DND-41 (cell line): ENCODE results near the gene ERICH2.

ENCODE experiments used
- ATAC-seq: fragments of 200-7000 bp; cut with Tn5 transposase; 3 replicates; pipeline ENCODE4 v1.9.1; 2021; ENCODE audit warnings: low read depth; ENCODE audit not compliant: insufficient read depth
- DNase-seq: peaks from one replicate; pipeline ENCODE4 v3.0.0-alpha.2; 2020
- H2AFZ ChIP-seq: 2 replicates; pipeline ENCODE4 v1.6.0; 2012; ENCODE audit warnings: low read depth, low read length
- H3K27ac ChIP-seq: 2 replicates; pipeline ENCODE4 v1.5.1; 2012; ENCODE audit warnings: low read length, inconsistent platforms
- H3K27me3 ChIP-seq: fragments of 200-600 bp; sonication (generic); 2 replicates; pipeline ENCODE4 v1.6.0; 2012; ENCODE audit warnings: low read length, mild to moderate bottlenecking, inconsistent platforms; ENCODE audit not compliant: insufficient read depth, poor library complexity
- H3K36me3 ChIP-seq: 2 replicates; pipeline ENCODE4 v1.5.1; 2012; ENCODE audit warnings: low read length, inconsistent platforms; ENCODE audit not compliant: insufficient read depth
- H3K4me1 ChIP-seq: 2 replicates; pipeline ENCODE4 v1.5.1; 2012; ENCODE audit warnings: mild to moderate bottlenecking, low read length; ENCODE audit not compliant: insufficient read depth
- H3K4me2 ChIP-seq: 2 replicates; pipeline ENCODE4 v1.6.0; 2012; ENCODE audit warnings: mild to moderate bottlenecking, moderate library complexity, low read length, inconsistent platforms; ENCODE audit not compliant: insufficient read depth
- H3K4me3 ChIP-seq, 2 experiments: fragments of 200-600 bp in 1 of 2; shearing (Covaris generic) in 1 of 2; 2 replicates each; pipeline ENCODE4 v1.5.1; 2012 to 2016; ENCODE audit warnings: inconsistent platforms in 2 of 2, low read length in 2 of 2, mild to moderate bottlenecking in 2 of 2, low read depth in 1 of 2, moderate library complexity in 1 of 2
- H3K79me2 ChIP-seq: 2 replicates; pipeline ENCODE4 v1.6.0; 2012; ENCODE audit warnings: low read length, inconsistent platforms; ENCODE audit not compliant: insufficient read depth
- H3K9ac ChIP-seq: 2 replicates; pipeline ENCODE4 v1.6.0; 2012; ENCODE audit warnings: low read depth, mild to moderate bottlenecking, inconsistent platforms, low read length, moderate library complexity
- H3K9me3 ChIP-seq: 2 replicates; pipeline ENCODE4 v1.5.1; 2012; ENCODE audit warnings: low read length, moderate library complexity, mild to moderate bottlenecking, inconsistent platforms; ENCODE audit not compliant: insufficient read depth, severe bottlenecking
- H4K20me1 ChIP-seq: 2 replicates; pipeline ENCODE4 v1.6.0; 2012; ENCODE audit warnings: low read length; ENCODE audit not compliant: insufficient read depth
- EZH2 ChIP-seq: IDR thresholded peaks from 3 replicates; pipeline ENCODE4 v1.6.1; 2012; ENCODE audit warnings: borderline replicate concordance, low read depth, mild to moderate bottlenecking, moderate library complexity, low read length, inconsistent platforms; ENCODE audit not compliant: severe bottlenecking
- TF ChIP-seq, protein P1 (sequence below): IDR thresholded peaks from 2 replicates; pipeline ENCODE4 v1.5.1; 2012; ENCODE audit warnings: borderline replicate concordance, low read length, moderate library complexity, mild to moderate bottlenecking; ENCODE audit not compliant: poor library complexity, severe bottlenecking; ENCODE audit errors: extremely low read depth

The ERICH2 gene

DNA sequence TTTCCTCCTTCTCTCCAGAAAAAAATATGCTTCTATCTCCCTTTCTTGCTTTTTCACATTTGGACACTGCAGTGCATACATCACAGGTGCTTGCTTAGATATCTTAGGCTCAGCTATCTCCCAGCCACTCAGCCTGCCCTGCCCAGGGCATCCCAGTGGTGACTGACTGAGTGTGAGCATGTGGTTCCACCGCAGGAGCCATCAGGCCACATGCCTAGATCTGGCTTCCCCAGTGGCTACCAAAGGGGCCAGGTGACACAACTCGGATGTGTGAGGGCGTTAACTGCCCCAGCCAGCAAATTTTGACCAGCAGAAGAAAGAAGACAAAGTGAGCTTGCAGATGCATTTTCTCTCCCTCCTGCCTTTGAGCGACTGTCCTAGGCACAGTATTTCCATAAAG, 29.5 kb upstream of the ERICH2 start:
- DNase-seq (no peak), ATAC-seq (no peak)
- H3K9ac ChIP-seq: no peak overlapping the region
- H3K4me2 ChIP-seq: no peak overlapping the region
- H3K4me3 ChIP-seq: no peak overlapping the region
- no peaks in the 10 kb centered on the region for H3K9me3 ChIP-seq
- no peak overlapping the region for H2AFZ ChIP-seq
- H3K4me1 ChIP-seq: no peaks in the 10 kb centered on the region
- H3K36me3 ChIP-seq: no peaks in the 10 kb centered on the region
- no peaks in the 10 kb centered on the region for H3K79me2 ChIP-seq
- H4K20me1 ChIP-seq: no peaks in the 10 kb centered on the region
- TF ChIP-seq, protein P1, sequence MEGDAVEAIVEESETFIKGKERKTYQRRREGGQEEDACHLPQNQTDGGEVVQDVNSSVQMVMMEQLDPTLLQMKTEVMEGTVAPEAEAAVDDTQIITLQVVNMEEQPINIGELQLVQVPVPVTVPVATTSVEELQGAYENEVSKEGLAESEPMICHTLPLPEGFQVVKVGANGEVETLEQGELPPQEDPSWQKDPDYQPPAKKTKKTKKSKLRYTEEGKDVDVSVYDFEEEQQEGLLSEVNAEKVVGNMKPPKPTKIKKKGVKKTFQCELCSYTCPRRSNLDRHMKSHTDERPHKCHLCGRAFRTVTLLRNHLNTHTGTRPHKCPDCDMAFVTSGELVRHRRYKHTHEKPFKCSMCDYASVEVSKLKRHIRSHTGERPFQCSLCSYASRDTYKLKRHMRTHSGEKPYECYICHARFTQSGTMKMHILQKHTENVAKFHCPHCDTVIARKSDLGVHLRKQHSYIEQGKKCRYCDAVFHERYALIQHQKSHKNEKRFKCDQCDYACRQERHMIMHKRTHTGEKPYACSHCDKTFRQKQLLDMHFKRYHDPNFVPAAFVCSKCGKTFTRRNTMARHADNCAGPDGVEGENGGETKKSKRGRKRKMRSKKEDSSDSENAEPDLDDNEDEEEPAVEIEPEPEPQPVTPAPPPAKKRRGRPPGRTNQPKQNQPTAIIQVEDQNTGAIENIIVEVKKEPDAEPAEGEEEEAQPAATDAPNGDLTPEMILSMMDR: no peak
- peaks cover 13% of the 10 kb centered on the region for H3K27me3 ChIP-seq
- H3K27ac ChIP-seq: no peak overlapping the region

DNA sequence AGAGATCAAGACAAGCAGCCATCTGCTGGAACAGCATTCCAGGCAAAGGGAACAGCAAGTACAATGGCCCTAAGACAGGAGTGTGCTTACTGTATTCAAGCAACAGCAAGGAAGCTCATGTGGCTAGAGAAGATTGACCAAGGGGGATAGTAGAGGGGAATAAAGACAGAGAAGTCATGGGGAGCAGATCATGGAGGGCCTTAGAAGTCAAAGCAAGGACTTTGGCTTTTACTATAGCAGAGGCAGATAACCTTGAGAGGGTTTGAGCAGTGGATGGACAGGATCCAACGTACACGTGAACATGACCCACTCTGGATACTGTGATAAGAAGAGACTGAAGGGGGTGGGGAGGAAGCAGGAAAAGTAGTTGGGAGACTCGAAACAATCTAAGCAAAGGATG, 28.2 kb upstream of the ERICH2 start:
- no peak overlapping the region for H3K9ac ChIP-seq
- no peaks in the 10 kb centered on the region for H3K79me2 ChIP-seq
- TF ChIP-seq, protein P1: no peak
- no peak overlapping the region for H3K4me2 ChIP-seq
- no peaks in the 10 kb centered on the region for H3K4me1 ChIP-seq
- no peaks in the 10 kb centered on the region for H4K20me1 ChIP-seq
- H3K36me3 ChIP-seq: no peaks in the 10 kb centered on the region
- peaks cover 13% of the 10 kb centered on the region for H3K27me3 ChIP-seq
- H3K27ac ChIP-seq: no peak overlapping the region
- DNase-seq (no peak), ATAC-seq (no peak)
- no peak overlapping the region for H3K4me3 ChIP-seq
- no peaks in the 10 kb centered on the region for H3K9me3 ChIP-seq
- H2AFZ ChIP-seq: no peak overlapping the region

GRCh38 chr2:170742896-170743529, 27.2 kb upstream of the ERICH2 start:
- Histone ChIP-seq H3K9ac (no peak overlapping the region), H3K27ac (no peak overlapping the region), H3K36me3 (no peaks in the 10 kb centered on the region), H3K79me2 (no peaks in the 10 kb centered on the region), H3K4me1 (no peaks in the 10 kb centered on the region), H3K4me3 (no peak overlapping the region), H2AFZ (no peak overlapping the region), H3K9me3 (no peaks in the 10 kb centered on the region), H3K4me2 (no peak overlapping the region), H3K27me3 (peaks cover 13% of the 10 kb centered on the region), H4K20me1 (peaks cover 3% of the 10 kb centered on the region; the same call in 1 of the 2 replicates)
- TF ChIP-seq EZH2: no peak
- TF ChIP-seq, protein P1: no peak
- DNase-seq: no peak
- ATAC-seq: no peak
